BLaER1 (cell line): ENCODE results near the gene ZNF813.

Experiments used
- H3K27ac ChIP-seq: shearing (Covaris generic); formaldehyde crosslinking; 2 replicates; pipeline ENCODE4 v1.8.1; 2022
- H3K27me3 ChIP-seq: shearing (Covaris generic); formaldehyde crosslinking; 2 replicates; pipeline ENCODE4 v1.8.1; 2022
- H3K36me3 ChIP-seq: shearing (Covaris generic); formaldehyde crosslinking; 2 replicates; pipeline ENCODE4 v1.8.1; 2022
- H3K4me1 ChIP-seq: shearing (Covaris generic); formaldehyde crosslinking; 2 replicates; pipeline ENCODE4 v1.8.1; 2022
- H3K4me2 ChIP-seq: shearing (Covaris generic); formaldehyde crosslinking; 2 replicates; pipeline ENCODE4 v1.8.1; 2022
- H3K4me3 ChIP-seq: shearing (Covaris generic); formaldehyde crosslinking; 2 replicates; pipeline ENCODE4 v1.8.1; 2022
- H3K9ac ChIP-seq: shearing (Covaris generic); formaldehyde crosslinking; 2 replicates; pipeline ENCODE4 v1.8.1; 2022
- H3K9me3 ChIP-seq: shearing (Covaris generic); formaldehyde crosslinking; 2 replicates; pipeline ENCODE4 v1.8.1; 2022
- H4K20me1 ChIP-seq: shearing (Covaris generic); formaldehyde crosslinking; 2 replicates; pipeline ENCODE4 v1.8.1; 2022
- Cebpa-rat ChIP-seq: shearing (Covaris generic); IDR thresholded peaks from 2 replicates; pipeline ENCODE4 v1.8.1; 2022

The ZNF813 gene

DNA sequence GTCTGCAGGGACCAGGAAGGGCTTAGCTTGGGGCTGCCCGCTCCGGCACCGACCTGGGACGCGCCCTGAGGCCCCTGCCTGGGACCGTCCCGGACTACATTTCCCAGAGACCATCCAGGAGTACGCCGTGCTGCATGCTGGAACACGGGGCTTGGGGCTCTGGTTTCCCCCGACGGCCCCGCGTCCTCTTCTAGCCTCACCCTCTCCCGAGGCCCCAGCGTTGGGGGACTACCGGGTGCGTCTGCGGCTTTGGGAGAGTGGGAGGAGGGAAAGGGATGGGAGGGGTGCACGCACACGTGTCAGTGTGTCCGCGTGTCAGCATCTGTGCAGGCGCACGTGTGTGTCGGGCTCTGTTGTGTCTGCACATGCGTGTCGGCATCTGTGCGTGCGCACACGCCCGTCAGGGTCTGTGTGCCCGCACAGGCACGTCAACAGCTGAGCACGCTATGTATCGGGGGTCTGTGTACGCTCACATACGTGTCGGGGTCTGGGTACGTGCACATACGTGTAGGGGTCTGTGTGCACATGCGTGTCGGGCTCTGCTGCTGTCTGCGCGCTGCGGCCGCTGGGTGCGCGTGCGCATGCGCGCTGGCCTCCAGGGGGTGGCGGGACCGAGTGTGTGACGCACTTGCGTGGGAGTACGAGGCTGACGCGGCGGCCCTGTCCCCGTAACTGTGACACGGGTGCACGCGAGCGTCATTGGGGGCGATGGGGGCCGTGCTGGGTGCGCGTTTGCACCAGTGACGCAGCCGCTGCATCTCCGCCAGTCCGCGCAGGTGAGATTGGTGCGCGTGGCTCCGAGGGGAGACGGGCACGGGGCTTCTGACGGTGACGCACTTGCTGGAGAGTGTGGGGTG is 70.2 kb downstream of the ZNF813 start, which contains the start of gene ZNF331:
Gene ZNF331, plus strand, starts transcription at position 625 of the 857 bp plus-strand sequence. CDS start 31,232 bp downstream, outside the sequence.
- TF ChIP-seq Cebpa-rat: no peak
- Histone ChIP-seq H3K4me2 (peak within 1 kb of the TSS; percentile 77), H3K27me3 (no peaks in the 10 kb centered on the region), H3K27ac (peak within 1 kb of the TSS; percentile 74), H3K9ac (peak within 1 kb of the TSS; percentile 82), H3K36me3 (peaks cover 29% of the 10 kb centered on the region), H3K4me3 (peak within 1 kb of the TSS; percentile 79), H3K4me1 (peaks cover 15% of the 10 kb centered on the region; the same call in 1 of the 2 replicates), H3K9me3 (no peaks in the 10 kb centered on the region), H4K20me1 (no peaks in the 10 kb centered on the region)

DNA sequence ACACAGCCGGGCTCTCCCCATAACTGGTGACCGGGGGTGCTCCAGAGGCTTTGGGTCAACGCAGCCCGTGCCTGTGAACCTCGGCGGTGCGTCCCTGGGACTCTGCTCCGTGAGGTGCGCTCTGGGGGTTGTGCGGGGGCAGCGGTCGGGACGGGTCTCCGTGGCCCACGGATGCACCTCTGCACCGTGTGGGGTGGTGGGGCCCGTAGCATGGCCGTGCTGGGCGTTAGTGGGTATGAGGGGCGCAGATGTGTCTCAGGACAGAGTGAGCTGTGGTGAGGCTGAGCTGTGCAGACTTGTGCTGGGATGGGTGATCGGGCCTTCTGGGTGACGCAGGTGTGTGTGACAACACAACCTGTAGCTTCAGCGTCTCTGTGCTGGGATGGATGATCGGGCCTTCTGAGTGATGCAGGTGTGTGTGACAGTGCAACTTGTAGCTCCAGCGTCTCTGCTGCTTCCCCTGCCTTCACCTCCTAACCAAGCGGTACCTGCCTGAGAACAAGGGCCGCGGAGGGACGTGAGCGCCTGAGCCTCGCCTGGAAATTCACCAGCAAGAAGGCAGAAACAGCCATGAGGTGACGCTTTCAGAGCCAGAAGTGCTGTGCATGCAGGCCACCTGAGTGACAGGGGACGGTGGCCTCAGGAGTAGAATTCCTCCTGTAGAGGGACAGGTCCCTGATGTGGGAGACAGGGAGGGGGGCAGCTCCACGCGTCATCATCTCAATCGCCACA is 71.0 kb downstream of the ZNF813 start:
- Histone ChIP-seq H3K4me2 (peak overlapping the region; percentile 77), H3K27me3 (no peaks in the 10 kb centered on the region), H4K20me1 (no peaks in the 10 kb centered on the region), H3K36me3 (peaks cover 37% of the 10 kb centered on the region), H3K9ac (peak overlapping the region; percentile 82), H3K4me3 (peak overlapping the region; percentile 79), H3K4me1 (peaks cover 15% of the 10 kb centered on the region; the same call in 1 of the 2 replicates), H3K9me3 (no peaks in the 10 kb centered on the region), H3K27ac (peak overlapping the region; percentile 74)
- TF ChIP-seq Cebpa-rat: no peak

DNA sequence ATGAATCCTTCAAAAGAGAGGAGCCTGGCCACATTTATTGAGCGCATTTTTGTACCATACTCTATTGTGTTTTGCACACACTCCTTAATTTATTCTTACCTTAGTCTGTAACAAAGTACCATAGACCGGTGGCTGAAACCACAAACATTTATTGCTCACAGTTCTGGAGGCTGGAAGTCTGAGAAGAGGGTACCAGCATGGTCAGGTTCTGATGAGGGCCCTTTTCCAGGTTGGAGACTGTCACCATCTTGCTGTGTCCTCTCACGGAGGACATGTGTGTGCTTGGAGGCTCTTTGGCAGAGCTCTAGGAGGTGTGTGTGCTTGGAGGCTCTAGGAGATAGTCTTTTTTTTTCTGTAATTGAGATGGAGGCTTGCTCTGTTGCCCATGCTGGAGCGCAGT is 72.6 kb downstream of the ZNF813 start:
- peaks cover under 1% of the 10 kb centered on the region; the same call in 1 of the 2 replicates for H4K20me1 ChIP-seq
- no peak overlapping the region for H3K4me3 ChIP-seq
- H3K9me3 ChIP-seq: no peaks in the 10 kb centered on the region
- no peak overlapping the region for H3K4me2 ChIP-seq
- no peak overlapping the region for H3K27ac ChIP-seq
- H3K36me3 ChIP-seq: peaks cover 40% of the 10 kb centered on the region
- H3K27me3 ChIP-seq: no peaks in the 10 kb centered on the region
- H3K4me1 ChIP-seq: peaks cover 15% of the 10 kb centered on the region; the same call in 1 of the 2 replicates
- no peak overlapping the region for H3K9ac ChIP-seq
- TF ChIP-seq Cebpa-rat: no peak

DNA sequence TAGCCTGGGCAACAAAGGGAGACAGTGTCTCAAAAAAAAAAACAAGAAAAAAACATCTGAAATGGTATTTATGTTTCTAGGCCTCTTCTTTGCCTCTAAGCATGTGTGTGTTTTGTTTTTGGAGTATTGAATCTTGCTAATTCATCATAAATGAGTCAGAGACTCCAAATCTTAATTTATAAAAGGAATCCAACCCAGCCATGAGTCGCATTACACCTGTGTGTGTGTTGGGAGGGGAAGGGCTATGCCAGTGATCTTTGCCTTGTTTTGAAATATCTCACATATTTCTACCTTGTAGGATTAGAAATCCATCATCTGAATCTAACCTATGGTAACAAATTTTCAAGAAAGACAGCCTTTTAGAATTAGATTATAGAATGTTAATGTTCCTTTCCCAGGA is 74.4 kb downstream of the ZNF813 start:
- peaks cover 50% of the 10 kb centered on the region for H3K36me3 ChIP-seq
- peaks cover 8% of the 10 kb centered on the region; the same call in 1 of the 2 replicates for H3K4me1 ChIP-seq
- no peak overlapping the region for H3K9ac ChIP-seq
- no peaks in the 10 kb centered on the region for H3K9me3 ChIP-seq
- H3K4me2 ChIP-seq: no peak overlapping the region
- H3K4me3 ChIP-seq: no peak overlapping the region
- no peaks in the 10 kb centered on the region for H3K27me3 ChIP-seq
- H3K27ac ChIP-seq: no peak overlapping the region
- H4K20me1 ChIP-seq: peaks cover 19% of the 10 kb centered on the region; the same call in 1 of the 2 replicates
- no peak for TF ChIP-seq Cebpa-rat

DNA sequence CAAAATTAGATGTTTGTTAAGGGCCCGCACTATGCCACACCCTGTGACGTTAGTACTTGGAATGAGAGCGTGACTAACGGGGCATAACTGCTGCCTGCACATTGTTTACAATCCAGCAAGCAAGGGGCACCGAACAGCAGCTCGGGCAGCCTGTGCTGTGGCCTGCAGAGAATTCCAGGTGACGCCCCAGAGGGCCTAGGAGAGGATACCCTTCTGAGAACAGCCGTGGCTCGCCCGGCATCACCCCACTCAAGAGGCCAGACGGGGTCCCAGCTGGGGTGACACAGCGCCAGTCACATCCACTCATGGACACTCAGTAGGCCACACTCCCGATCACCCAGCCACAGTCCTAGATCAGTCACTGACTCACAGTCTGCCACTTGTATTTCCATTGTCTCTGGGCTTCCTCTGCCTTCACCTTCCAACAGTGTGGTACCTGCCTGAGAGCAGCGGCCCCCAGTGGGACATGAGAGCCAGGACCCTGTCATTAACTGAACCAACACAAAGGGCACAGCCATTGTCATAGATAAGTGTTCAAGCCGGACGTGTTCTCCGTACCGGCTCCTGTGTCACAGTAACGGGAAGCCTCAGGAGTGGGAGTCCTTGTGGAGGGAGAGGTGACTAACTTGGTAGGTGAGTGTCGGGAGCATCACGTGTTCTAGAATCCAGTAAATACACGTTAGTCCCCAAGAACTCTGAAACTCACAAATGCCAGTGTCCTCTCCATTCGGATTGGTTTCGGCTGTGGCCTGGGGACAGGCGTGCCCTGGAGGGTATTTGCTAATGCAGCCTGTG is 77.9 kb downstream of the ZNF813 start:
- Histone ChIP-seq H3K27ac (no peak overlapping the region), H3K9ac (no peak overlapping the region), H3K27me3 (no peaks in the 10 kb centered on the region), H3K4me3 (no peak overlapping the region), H3K9me3 (no peaks in the 10 kb centered on the region), H3K4me2 (no peak overlapping the region), H3K4me1 (no peaks in the 10 kb centered on the region), H4K20me1 (peaks cover 36% of the 10 kb centered on the region; the same call in 1 of the 2 replicates), H3K36me3 (peaks cover 45% of the 10 kb centered on the region)
- no peak for TF ChIP-seq Cebpa-rat
